ENCODE data around the gene MN1.

The MN1 gene

DNA sequence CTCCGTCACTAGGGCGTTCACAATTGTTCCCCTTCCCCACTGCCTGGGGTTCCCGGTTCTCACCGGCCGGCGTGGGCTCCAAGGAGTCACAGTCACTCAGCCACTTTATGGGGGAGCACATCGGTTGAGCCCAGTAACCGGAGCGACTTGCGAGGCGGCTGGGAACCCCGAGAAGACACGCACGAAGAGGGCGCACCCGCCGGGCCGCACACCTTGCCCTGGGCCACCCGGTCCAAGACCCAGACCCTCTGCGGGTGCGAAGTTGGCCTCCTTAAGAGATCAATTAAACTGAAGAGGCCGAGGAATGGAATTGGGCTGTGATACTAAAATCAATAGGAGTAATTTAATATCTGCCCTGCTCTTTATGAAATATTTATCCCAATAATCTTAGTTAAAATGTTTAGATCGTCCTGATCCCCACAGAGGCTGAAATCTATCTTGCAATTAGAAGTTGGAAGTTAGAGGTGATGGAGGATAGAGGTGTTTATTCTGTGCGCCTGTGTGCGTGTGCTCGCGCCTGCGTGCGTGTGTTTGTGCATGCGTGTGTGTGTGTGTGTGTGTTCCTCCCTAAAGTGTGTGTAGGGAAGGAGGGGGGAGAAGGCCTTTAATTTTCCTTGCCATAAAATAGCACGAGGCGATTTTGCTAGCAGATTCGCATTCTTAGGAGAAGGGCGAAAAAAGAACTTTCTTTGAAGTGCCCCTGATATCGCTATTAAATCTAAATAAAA lies 954 bp upstream of the MN1 start:
- DNase-seq (ENCODE audit: low read depth) = no peak

DNA sequence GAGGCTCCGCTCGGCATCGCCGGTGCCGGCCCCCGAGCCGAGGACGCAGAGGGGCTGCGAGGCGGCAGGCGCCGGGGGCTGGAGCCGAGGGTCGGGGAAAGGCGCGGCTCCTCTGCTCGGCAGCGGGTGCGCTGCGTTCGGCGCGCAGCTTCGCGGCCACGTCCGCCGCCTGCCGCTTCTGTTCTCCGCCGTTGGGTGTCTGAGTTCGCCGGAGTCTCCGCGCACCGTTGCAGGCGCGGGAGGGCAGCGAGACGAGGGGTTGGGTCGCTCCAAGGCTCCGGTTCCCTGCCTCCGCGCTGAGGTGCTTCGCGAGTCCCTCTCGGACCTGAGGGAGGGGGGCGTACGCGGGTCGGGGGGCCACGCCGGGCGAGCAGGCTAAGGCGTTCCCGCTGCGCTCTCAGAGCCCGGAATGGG lies 347 bp downstream of the MN1 start:
- DNase-seq (ENCODE audit: low read depth) = no peak
- H3K4me3 ChIP-seq (ENCODE audit: low read depth, low read length) = peak overlapping the region; percentile 72

More for the DNA sequence above, 954 bp upstream of the MN1 start:
- peak overlapping the region; percentile 72 for H3K4me3 ChIP-seq (ENCODE audit: low read depth, low read length)

DNA sequence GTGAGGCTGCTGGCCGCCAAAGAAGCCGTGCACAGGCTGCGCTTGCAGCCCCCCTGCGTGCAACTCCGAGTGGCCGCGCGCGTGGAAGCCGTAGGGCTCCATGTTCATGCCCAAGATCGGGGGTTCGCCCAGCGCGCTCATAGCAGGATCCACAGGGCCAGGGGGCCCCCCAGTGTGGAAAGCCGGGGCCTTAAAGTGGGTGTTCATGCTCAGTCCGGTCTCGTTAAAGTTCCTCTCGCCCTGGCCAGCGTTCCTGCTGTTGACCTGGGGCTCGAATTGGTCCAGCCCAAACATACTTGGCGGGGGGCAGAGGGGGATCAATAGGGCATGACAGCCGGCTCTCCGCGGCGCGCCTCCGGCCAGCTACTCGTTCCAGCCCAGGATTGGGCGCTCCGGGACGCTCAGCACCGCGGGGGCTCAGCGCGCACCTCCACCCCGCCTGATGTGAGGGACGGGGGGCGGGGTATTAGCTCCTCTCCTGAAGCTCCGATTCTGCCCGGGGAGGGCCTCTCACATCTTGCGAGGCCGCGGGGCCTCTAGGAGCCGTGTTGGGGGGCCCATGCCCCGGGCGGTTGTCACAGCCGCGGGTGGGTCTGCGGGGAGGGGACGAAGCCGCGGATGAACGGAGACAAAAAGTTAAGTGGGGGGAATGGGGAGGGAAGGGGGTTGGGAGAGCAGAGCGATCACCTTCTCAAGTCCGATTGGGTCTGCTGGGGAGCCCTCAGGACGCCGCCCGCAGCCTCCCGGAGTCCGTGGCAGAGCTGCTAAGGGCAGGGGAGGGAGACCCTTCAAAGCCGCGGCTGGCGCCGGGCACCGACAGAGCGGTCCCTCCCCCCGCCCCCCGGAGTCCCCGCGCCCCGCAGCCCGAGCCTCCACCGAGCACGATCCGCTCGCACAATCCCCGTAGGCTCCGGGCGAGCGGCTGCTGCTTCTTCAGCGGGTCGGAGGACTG lies 1.0 kb downstream of the MN1 start:
- no peak for DNase-seq (ENCODE audit: low read depth)
- H3K4me3 ChIP-seq (ENCODE audit: low read depth, low read length) = peak overlapping the region; percentile 72

DNA sequence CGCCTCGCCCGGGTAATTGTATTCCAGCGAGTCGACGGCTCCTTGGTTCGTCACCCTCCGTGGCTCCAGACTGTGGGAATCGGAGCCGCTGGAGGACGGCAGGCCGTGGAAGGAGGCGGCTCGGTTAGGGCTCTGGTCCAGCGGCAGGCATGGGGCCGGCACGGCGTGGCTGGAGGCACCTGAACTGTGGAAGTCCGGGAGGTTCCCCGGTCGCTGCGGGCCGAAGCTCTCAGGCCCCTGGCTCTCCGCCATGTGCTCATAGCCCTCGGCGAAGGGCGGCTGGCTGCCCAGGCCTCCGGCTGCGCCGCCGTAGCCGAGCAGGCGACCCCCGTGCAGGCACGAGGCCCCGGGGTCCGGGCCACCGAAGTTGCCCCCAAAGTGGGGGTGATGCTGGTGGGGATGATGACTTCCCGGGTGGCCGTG lies 1.7 kb downstream of the MN1 start:
- peak overlapping the region; percentile 72 for H3K4me3 ChIP-seq (ENCODE audit: low read depth, low read length)
- no peak for DNase-seq (ENCODE audit: low read depth)

DNA sequence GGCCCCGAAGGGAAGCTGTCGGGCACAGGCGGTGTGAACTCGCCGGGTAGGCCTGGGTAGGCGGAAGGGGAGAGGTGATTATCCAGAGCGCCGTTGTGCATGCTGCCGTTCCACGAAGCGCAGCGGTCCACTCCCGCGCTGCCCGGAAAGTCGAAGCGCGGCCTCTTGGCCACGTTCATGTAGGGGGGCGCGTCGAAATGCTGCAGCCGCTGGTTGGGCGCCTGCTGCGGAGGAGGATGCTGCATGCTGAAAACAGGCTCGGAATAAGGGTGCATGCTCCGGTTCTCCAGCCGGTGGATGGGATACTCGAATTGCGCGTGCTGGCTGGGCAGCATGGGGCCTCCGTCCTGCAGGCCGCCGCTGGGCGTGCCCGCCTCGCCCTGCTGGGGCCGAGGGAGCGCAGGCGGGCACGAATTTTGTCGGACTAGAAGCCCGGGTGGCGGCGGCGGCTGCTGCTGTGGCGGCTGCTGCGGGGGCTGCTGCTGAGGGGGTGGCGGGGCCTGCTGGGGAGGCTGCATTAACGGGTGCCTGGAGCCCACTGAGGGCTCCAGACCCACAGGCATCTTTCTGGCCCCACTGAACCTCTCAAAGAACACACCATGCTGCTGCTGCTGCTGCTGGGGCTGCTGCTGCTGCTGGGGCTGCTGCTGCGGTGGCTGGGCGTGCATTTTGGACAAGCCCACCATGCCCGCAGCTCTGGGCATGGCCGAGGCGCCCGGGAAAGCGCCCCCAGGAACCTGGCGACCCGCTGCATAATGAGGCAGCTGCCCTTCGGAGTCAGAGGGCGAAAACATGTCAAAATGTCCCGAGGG lies 2.3 kb downstream of the MN1 start:
- DNase-seq (ENCODE audit: low read depth) = no peak
- peak overlapping the region; percentile 2 for H3K4me3 ChIP-seq (ENCODE audit: low read depth, low read length)

DNA sequence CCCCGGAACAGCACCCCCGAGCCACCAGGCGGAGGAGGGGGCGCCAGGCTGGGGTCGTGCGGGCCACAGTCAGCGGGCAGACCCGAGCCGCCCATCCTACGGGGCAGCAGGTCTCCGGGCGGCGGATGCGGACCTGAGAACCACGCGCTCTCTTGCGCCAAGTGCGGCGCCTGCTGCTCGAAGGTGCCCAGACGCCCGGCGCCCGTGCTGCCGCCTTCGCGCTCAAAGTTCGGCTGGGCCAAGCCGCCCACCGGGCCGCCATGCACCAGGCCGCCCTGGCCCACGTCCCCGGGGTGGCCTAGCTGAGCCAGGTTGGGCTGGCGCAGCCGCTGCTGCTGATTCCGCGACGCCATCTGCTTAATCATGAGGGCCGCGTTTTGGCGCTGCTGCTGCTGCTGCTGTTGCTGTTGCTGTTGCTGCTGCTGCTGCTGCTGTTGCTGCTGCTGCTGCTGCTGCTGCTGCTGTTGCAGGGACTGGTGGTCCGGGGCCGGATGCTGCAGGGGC lies 3.0 kb downstream of the MN1 start:
- no peak for DNase-seq (ENCODE audit: low read depth)
- H3K4me3 ChIP-seq (ENCODE audit: low read depth, low read length) = no peak overlapping the region

DNA sequence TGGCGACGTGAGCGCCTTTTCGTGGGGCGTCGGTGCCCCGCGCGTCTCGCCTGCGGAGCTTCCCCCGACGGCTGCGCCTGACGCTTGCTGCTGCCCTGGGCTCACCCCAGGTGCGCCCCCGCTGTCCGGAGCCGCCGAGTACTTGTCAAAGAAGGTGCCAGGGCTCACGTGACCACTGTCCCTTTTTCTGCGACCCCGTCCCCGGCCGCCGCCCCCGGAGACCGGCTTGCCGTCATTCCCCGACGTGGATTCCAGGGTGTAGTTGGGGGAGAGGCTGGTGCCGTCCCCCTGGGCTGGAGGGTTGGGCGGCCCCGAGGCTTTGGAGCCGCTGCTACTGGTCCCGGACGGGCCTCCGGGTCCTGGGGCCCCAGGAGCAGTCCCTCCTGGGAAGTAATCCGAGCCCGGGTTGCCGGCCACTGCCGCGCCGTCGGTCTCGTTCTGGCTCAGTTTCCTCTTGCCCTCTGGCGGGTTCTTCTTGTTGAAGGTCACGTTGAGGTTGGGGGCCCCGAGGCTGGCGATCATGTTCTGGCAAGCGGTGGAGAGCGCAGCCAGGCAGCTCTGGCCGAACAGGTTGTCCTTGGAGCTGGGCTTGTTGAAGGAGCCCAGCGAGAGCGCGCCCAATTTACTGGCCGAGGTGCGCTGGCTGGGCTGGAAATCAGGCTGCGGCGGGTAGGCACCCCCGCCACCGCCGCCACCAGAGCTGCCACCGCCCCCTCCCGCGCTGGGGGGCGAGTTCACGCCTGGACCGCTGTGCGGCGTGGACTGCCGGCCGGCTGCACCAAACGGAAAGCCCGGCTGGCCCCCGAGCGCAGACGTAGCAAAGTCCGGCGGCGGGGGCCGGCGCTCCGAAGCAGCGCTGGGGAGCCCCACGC lies 3.8 kb downstream of the MN1 start:
- no peak for DNase-seq (ENCODE audit: low read depth)
- no peak overlapping the region for H3K4me3 ChIP-seq (ENCODE audit: low read depth, low read length)

DNA sequence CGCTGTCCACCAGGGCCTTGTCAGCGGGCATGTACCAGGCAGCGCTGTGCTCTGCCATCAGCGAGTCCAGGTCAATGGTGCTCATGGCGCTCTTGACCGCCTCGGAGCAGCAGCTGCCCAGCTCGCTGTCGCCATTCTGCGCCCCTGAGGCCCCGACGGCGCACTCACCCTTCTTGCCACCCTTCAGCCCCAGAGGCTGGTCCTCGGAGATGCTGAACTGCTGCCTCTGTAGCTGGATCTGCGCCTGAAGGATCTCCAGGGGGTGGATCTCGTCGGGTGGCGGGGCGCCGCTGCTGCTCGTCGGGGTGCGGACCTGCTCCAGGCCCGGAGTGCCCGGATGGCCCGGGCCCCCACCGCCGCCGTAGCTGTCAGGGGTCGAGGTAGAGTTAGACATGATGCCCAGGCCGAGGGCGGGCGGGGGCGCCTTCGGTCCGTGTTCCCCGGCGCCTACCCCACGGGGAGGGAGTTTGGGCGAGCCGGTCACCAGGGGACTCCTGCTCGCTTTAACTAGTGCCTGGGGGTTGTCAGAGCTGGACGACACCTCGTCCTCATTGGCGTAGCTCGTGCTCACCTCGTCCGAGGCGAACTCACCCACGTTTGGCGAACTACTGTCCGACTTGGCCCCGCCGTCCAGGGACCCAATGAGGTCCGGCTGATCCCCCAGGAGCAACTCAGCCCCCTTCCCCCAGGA lies 4.6 kb downstream of the MN1 start:
- no peak overlapping the region for H3K4me3 ChIP-seq (ENCODE audit: low read depth, low read length)
- DNase-seq (ENCODE audit: low read depth) = no peak

DNA sequence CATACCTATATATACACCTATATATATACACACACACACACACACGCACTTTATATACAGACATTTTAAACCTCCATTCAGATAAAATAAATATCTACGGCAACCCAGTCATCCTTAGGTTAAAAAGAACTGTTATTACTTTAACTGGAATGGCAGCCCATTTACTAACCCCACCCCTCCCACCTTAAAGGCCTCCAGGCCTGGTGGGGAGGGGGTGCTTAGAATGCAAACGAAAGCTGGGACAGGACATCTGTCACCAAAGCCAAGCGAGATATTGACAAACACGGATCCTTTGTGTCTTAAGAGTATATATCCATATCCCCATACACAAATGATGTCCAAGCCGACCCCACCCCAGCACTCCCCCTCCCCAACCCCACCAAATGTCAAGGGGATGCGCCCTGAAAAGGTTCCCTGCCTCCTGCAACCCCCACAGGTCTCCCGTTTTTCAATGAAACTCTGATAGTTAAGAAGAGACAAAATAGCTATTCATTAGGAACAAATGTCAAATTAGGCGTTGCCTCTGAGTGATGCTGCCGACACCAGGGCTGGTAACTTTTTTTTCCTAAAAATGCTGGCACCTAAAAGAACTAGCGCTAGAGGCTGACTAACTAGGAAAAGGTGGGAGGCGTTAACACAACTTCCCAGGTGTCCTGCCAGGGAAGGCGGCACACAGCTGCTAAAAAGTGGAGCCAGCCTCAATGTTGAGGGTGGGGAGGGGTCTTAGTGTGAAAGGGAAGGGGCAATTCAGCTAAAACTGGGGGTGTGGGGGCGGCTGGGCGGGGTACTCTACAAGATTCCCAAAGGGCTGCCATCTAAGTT lies 5.6 kb downstream of the MN1 start:
- no peak for DNase-seq (ENCODE audit: low read depth)
- H3K4me3 ChIP-seq (ENCODE audit: low read depth, low read length) = no peak overlapping the region

DNA sequence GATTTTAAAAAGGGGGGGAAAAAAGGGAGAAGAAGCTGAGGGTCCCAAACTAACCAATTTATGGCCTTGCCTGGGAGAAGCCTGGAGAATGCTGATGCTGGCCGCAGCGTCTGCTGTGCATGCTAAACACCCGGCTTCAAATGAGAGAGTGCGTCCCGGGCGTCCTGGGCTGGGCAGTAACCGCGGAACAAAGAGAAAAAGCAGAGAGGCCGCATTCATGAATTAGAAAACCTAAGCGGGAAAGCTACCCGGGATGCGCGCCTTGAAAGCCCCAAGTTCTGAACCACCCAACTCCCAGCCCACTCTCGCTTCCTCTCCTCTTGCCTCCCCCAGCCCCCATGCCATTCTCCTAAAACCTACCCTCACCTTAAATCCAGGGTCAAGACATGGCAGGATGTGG lies 6.5 kb downstream of the MN1 start:
- DNase-seq (ENCODE audit: low read depth) = no peak
- no peak overlapping the region for H3K4me3 ChIP-seq (ENCODE audit: low read depth, low read length)

DNA sequence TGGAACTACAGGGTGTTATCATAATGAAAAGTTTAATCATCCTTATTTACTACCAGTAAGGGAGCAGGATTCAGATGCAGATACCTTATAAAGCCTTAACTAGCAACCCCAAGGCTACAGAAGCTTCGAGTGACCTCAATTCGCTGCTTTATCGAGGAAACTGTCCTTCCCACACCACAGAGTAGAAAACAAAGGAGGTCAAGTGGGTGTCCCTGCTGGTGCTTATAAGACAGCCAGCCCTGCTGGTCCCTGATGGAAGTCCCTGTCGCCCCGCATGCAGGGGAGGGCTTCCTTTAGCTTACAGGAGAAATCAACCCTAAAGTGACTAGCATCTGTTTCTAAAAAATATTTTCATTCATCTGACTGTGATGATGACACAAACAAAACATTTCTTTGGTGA lies 7.3 kb downstream of the MN1 start:
- no peak for DNase-seq (ENCODE audit: low read depth)
- H3K4me3 ChIP-seq (ENCODE audit: low read depth, low read length) = no peak overlapping the region

DNA sequence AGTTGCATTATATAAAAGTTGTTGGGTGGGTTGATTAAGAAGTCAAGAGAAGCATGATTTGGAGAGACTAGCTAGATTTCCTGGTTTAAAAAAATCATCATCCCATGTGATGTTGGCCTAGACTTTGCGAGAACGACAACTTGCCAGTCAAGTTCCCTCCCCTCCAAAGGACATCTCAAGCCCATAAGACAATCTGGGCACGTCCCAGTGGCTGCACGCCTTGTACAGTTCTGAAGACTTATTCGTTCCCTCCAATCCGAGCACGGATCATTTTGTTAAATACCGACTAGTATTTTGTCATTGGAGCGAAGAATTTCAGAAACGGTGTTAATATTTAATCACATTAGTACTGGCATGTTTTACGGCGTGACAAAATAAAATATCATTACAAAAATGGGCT lies 8.0 kb downstream of the MN1 start:
- no peak overlapping the region for H3K4me3 ChIP-seq (ENCODE audit: low read depth, low read length)
- no peak for DNase-seq (ENCODE audit: low read depth)

DNA sequence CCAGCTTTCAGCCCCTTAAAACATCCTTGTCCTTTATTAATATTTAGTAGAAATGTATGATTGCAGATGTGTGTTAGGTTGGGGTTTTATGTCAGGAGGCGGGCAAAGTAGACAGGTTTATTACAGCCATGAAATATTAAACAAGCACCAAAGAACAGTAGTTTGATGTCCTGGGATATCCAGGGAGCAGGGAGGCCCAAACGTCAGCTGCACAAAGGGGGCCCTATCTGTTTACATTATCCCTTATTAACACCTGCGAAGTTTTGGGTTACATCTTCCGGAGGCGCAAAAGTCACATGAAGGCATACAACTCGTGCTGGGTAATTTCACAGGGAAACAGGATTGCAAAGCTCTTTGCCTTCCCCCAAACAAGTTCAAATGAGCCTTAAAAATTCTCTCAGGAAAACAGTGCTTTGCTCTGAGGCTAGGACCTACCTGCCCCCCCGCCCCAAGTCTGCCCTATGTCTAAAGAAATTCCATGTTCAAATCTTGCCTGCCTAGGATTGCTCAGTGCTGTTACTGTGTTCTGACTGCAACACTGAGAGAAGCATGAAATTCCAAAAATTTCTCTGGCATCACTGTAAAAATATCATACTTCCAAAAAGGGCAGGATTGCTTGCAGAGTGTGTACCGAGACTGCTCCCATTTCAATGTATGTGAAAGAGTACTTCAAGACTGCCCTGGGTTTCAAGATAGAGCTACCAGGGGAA lies 8.9 kb downstream of the MN1 start:
- no peak for DNase-seq (ENCODE audit: low read depth)
- H3K4me3 ChIP-seq (ENCODE audit: low read depth, low read length) = no peak overlapping the region

DNA sequence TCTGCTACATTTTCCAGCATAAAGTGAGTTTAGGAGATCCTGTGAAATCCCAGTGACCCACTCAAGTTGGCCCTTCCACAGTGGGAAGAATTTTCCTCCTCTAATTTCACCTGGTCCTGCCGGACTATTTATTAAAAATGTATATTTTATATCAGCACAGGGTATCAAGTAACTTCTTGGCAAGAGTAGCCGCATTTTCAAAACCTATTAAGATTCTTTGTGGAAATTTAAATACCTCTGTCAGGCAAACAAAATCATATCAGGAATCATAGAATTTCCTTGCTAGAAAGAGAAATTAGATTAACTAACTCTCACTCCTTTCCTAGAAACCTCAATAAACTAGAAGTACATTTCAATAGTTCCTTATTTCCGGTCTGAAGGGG lies 9.7 kb downstream of the MN1 start:
- no peak for DNase-seq (ENCODE audit: low read depth)

DNA sequence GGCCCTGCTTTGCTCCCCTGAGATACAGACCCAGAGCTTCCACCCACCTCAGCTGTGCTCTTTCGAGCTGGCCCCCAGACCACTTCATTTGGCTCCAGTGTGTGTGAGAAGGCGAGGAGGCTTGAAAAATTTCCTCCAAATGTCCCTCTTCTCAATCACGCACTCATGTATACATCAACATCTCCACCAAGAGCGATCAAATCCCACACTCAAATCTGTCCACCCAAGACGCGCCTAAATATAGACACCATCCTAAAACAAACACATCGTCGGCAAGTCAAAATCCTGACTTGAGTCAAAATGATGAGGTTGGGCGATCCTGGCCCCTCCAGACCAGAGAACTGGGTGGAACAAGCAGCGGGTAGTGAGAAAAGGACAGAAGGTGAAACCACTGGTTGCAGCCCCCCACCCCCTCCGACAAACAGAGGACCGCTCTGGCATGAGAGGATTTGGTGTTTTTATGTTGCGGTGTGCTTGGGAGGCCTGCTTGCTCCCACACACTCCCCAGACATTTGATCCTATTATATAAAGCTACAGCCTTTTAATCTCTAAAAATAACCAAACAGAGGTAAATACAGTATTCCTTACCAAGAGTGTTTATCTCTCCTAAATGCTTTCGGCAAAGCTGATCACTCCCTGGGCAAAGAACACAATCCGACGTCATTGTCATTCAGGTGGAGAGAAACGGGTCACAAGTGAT lies 10.2 kb downstream of the MN1 start:
- no peak overlapping the region for H3K4me3 ChIP-seq (ENCODE audit: low read depth, low read length)
- DNase-seq (ENCODE audit: low read depth) = no peak

More for the DNA sequence above, 9.7 kb downstream of the MN1 start:
- no peak overlapping the region for H3K4me3 ChIP-seq (ENCODE audit: low read depth, low read length)

Measured in skeletal muscle cell (primary cell).